IMR-90 (cell line): ENCODE data around the gene SDCCAG8. TPM values are rescaled to one million over a fixed set of nuclear protein-coding genes. Genes with fewer than 3 reads are reported as not detected.

ENCODE experiments used
- ATAC-seq: fragments of 200-7000 bp; cut with Tn5 transposase; 2 replicates; pipeline ENCODE4 v1.9.1; 2020; ENCODE audit warnings: low read depth, mild to moderate bottlenecking, moderate library complexity
- BruUV-seq: library from RNA; stranded (reverse); fragments of 400-500 nt; replicated peaks from 2 replicates; lab custom pipeline; 2021; lab: Mats Ljungman, UMichigan
- CTCF ChIA-PET: fragments of 300-600 bp; formaldehyde crosslinking; extraction: SDS; loops from one replicate; lab custom pipeline; 2021; ENCODE audit warnings: antibody characterized with exemption; lab: Yijun Ruan, JAX
- POLR2A ChIA-PET: fragments of 300-600 bp; sonication (Branson Sonifier 250); formaldehyde crosslinking; loops from one replicate; lab custom pipeline; 2022; ENCODE audit warnings: antibody characterized with exemption; ENCODE audit not compliant: unreplicated experiment; lab: Charles Lee
- DNase-seq: peaks from one replicate; pipeline ENCODE4 v3.0.0; 2013
- H2AFZ ChIP-seq: replicated peaks from 2 replicates; pipeline ENCODE3; 2013; ENCODE audit warnings: low read length, mild to moderate bottlenecking; ENCODE audit not compliant: poor library complexity
- H2AK5ac ChIP-seq: 2 replicates; pipeline ENCODE4 v1.6.1; 2013; ENCODE audit warnings: low read depth, low read length, inconsistent platforms
- H2AK9ac ChIP-seq: replicated peaks from 2 replicates; pipeline ENCODE3; 2013; ENCODE audit warnings: mild to moderate bottlenecking, low read depth, low read length, moderate library complexity; ENCODE audit not compliant: poor library complexity
- H2BK120ac ChIP-seq: 2 replicates; pipeline ENCODE4 v1.6.1; 2013; ENCODE audit warnings: low read depth, low read length, inconsistent platforms
- H2BK15ac ChIP-seq: 3 replicates; pipeline ENCODE4 v1.6.1; 2013; ENCODE audit warnings: low read depth, low read length, inconsistent platforms
- H2BK20ac ChIP-seq: 2 replicates; pipeline ENCODE4 v1.6.1; 2013; ENCODE audit warnings: low read depth, mild to moderate bottlenecking, inconsistent platforms, low read length, moderate library complexity
- H2BK5ac ChIP-seq: 2 replicates; pipeline ENCODE4 v1.6.1; 2013; ENCODE audit warnings: mild to moderate bottlenecking, low read depth, low read length, inconsistent platforms; ENCODE audit not compliant: poor library complexity, severe bottlenecking
- H3K14ac ChIP-seq: replicated peaks from 2 replicates; pipeline ENCODE4 v1.6.1; 2013; ENCODE audit warnings: low read depth, low read length, inconsistent platforms
- H3K18ac ChIP-seq: 2 replicates; pipeline ENCODE4 v1.6.1; 2013; ENCODE audit warnings: low read depth, low read length, control low read depth
- H3K23ac ChIP-seq: 2 replicates; pipeline ENCODE4 v1.6.1; 2013; ENCODE audit warnings: low read depth, low read length, inconsistent platforms
- H3K27ac ChIP-seq: 2 replicates; pipeline ENCODE4 v1.5.1; 2013; ENCODE audit warnings: mild to moderate bottlenecking, control low read depth, low read length; ENCODE audit not compliant: insufficient read depth
- H3K27me3 ChIP-seq: 2 replicates; pipeline ENCODE4 v1.6.1; 2013; ENCODE audit warnings: low read length; ENCODE audit not compliant: control insufficient read depth, insufficient read depth
- H3K36me3 ChIP-seq: 2 replicates; pipeline ENCODE4 v1.6.1; 2013; ENCODE audit warnings: low read length, mixed read lengths; ENCODE audit not compliant: control insufficient read depth, insufficient read depth
- H3K4ac ChIP-seq: 2 replicates; pipeline ENCODE4 v1.6.1; 2013; ENCODE audit warnings: low read depth, low read length, inconsistent platforms
- H3K4me1 ChIP-seq: 2 replicates; pipeline ENCODE4 v1.6.1; 2013; ENCODE audit warnings: low read length, mixed read lengths; ENCODE audit not compliant: control insufficient read depth, insufficient read depth
- H3K4me2 ChIP-seq: 2 replicates; pipeline ENCODE4 v1.6.1; 2013; ENCODE audit warnings: low read depth, mild to moderate bottlenecking, control low read depth, low read length, moderate library complexity
- H3K4me3 ChIP-seq: 2 replicates; pipeline ENCODE4 v1.5.1; 2013; ENCODE audit warnings: low read depth, mild to moderate bottlenecking, control low read depth, low read length, moderate library complexity; ENCODE audit not compliant: insufficient read depth
- H3K56ac ChIP-seq: 2 replicates; pipeline ENCODE4 v1.6.1; 2013; ENCODE audit warnings: low read length, inconsistent platforms; ENCODE audit not compliant: insufficient read depth; ENCODE audit errors: extremely low read depth
- H3K79me1 ChIP-seq, 2 experiments: 2 replicates each; pipeline ENCODE4 v1.6.1; 2013; ENCODE audit warnings: low read length in 2 of 2, inconsistent platforms in 1 of 2, low read depth in 1 of 2
- H3K9ac ChIP-seq: 2 replicates; pipeline ENCODE4 v1.6.1; 2013; ENCODE audit warnings: low read depth, low read length, control low read depth
- H3K9me1 ChIP-seq: 2 replicates; pipeline ENCODE4 v1.6.1; 2013; ENCODE audit warnings: low read length, inconsistent platforms; ENCODE audit not compliant: insufficient read depth
- H3K9me3 ChIP-seq: 2 replicates; pipeline ENCODE4 v1.6.1; 2013; ENCODE audit warnings: low read length; ENCODE audit not compliant: control insufficient read depth, insufficient read depth
- H4K20me1 ChIP-seq: 2 replicates; pipeline ENCODE4 v1.6.1; 2013; ENCODE audit warnings: low read length, inconsistent platforms; ENCODE audit not compliant: insufficient read depth
- H4K5ac ChIP-seq: 2 replicates; pipeline ENCODE4 v1.6.1; 2013; ENCODE audit warnings: mild to moderate bottlenecking, low read depth, low read length, control low read depth
- H4K8ac ChIP-seq, 2 experiments: 2 replicates each; pipeline ENCODE4 v1.6.1; 2013; ENCODE audit warnings: low read depth in 2 of 2, low read length in 2 of 2, control low read depth in 1 of 2, inconsistent platforms in 1 of 2
- H4K91ac ChIP-seq: 2 replicates; pipeline ENCODE4 v1.6.1; 2013; ENCODE audit warnings: low read depth, low read length, inconsistent platforms; ENCODE audit not compliant: insufficient read depth
- BHLHE40 ChIP-seq: fragments of 150-350 bp; IDR thresholded peaks from 2 replicates; pipeline ENCODE4 v1.6.1; 2016; ENCODE audit warnings: mild to moderate bottlenecking, low read depth, low read length
- CHD1 ChIP-seq: IDR thresholded peaks from 2 replicates; pipeline ENCODE4 v1.6.1; 2012; ENCODE audit warnings: low read depth, low read length, improper control_type of control experiment
- CTCF ChIP-seq: conservative IDR thresholded peaks from 2 replicates; pipeline ENCODE4 v1.5.1; 2012; ENCODE audit warnings: mild to moderate bottlenecking, low read depth, low read length, improper control_type of control experiment
- ELK1 ChIP-seq: fragments of 150-350 bp; IDR thresholded peaks from 2 replicates; pipeline ENCODE4 v1.6.1; 2016; ENCODE audit warnings: low read depth, mild to moderate bottlenecking, low read length, moderate library complexity, borderline replicate concordance
- FOS ChIP-seq: fragments of 150-350 bp; IDR thresholded peaks from 2 replicates; pipeline ENCODE4 v1.6.1; 2016; ENCODE audit warnings: low read depth, low read length
- MAFK ChIP-seq: IDR thresholded peaks from 2 replicates; pipeline ENCODE4 v1.6.1; 2012; ENCODE audit warnings: low read depth, low read length, improper control_type of control experiment
- RCOR1 ChIP-seq: IDR thresholded peaks from 2 replicates; pipeline ENCODE4 v1.6.1; 2012; ENCODE audit warnings: mild to moderate bottlenecking, low read length, improper control_type of control experiment; ENCODE audit not compliant: insufficient replicate concordance
- SMC3 ChIP-seq: fragments of 150-350 bp; IDR thresholded peaks from 2 replicates; pipeline ENCODE4 v1.6.1; 2016; ENCODE audit warnings: low read depth, mild to moderate bottlenecking, antibody characterized with exemption, low read length, moderate library complexity
- USF2 ChIP-seq: fragments of 150-350 bp; IDR thresholded peaks from 2 replicates; pipeline ENCODE4 v1.6.1; 2017; ENCODE audit warnings: mild to moderate bottlenecking, antibody characterized with exemption, low read length, low read depth
- WGBS, 2 experiments: methylation state at CpG; one replicate each; pipeline versions ENCODE4 v1.1.5 to v1.1.7; 2013; ENCODE audit warnings: missing lambda C conversion rate in 2 of 2; ENCODE audit not compliant: insufficient read length in 1 of 2; ENCODE audit errors: extremely low coverage in 2 of 2; 5-methylcytosine and 5-hydroxymethylcytosine counted together
- dilution Hi-C: fragments of 300-500 bp; cut with HindIII; formaldehyde crosslinking; loops from one replicate; pipeline ENCODE4 v1.14.3; 2018; ENCODE audit warnings: low sequenced_read_pairs; ENCODE audit not compliant: unreplicated experiment
- in situ Hi-C: fragments of 300-500 bp; cut with MboI; formaldehyde crosslinking; loops from 3 replicates; pipeline ENCODE4 v1.14.3; 2019; ENCODE audit warnings: low sequenced_read_pairs, inconsistent platforms, mixed read lengths
- intact Hi-C: fragments of 100-400 bp; cut with micrococcal nuclease; formaldehyde crosslinking; loops from 2 replicates; pipeline ENCODE4 v1.10.0; 2022
- polyA plus RNA-seq, 3 experiments: library from polyadenylated mRNA; depleted of rRNA; stranded (reverse); fragments of >200 nt; gene quantifications; 2 replicates each; pipeline ENCODE4 v1.2.3, GENCODE V29; 2012; ENCODE audit warnings: low replicate concordance in 1 of 3
- total RNA-seq: library from RNA; depleted of rRNA; stranded (reverse); fragments of >200 nt; gene quantifications from 2 replicates; pipeline ENCODE4 v1.2.3, GENCODE V29; 2012

SDCCAG8 gene
- total and polyA plus RNA-seq, 2 of the 4 experiments (the other 2 are of a cell fraction): 25.2 to 46.8 TPM

- DNase-seq: no peak
Observed at GRCh38 chr1:243431591-243431990, 175.8 kb downstream of the SDCCAG8 start.

More at GRCh38 chr1:243431591-243431990, 175.8 kb downstream of the SDCCAG8 start:
- Histone ChIP-seq H2BK20ac (no peak overlapping the region), H3K9me3 (no peaks in the 10 kb centered on the region), H2BK120ac (no peak overlapping the region), H3K9ac (no peak overlapping the region), H3K79me1 (no peaks in the 10 kb centered on the region), H3K23ac (no peak overlapping the region), H4K20me1 (no peaks in the 10 kb centered on the region), H3K56ac (no peak overlapping the region), H4K8ac (no peak overlapping the region), H3K27ac (no peak overlapping the region), H4K5ac (no peak overlapping the region), H3K14ac (no peak overlapping the region), H3K4me1 (0 out of 2 replicates have a peak, but pooled peaks cover 3% of the 10 kb centered on the region), H3K36me3 (peaks cover 6% of the 10 kb centered on the region), H4K91ac (no peak overlapping the region), H2AK5ac (no peak overlapping the region), H3K9me1 (peaks cover 5% of the 10 kb centered on the region; the same call in 1 of the 2 replicates), H2BK15ac (no peak overlapping the region), H3K27me3 (no peaks in the 10 kb centered on the region), H2AFZ (no peak overlapping the region), H3K4me2 (no peak overlapping the region), H3K4me3 (no peak overlapping the region), H2AK9ac (no peak overlapping the region), H2BK5ac (no peak overlapping the region), H3K18ac (no peak overlapping the region), H3K4ac (no peak overlapping the region)
- no CpG with 5 or more reads among the region's 5 CpGs for WGBS, 2 experiments
- ChIA-PET CTCF (no interaction called here), POLR2A (no interaction called here)
- dilution Hi-C loops: no loop called here
- intact Hi-C loops: no loop called here
- no TSS peak for BruUV-seq
- in situ Hi-C loops: no loop called here
- ATAC-seq: no peak
- TF ChIP-seq MAFK (no peak), USF2 (no peak), CTCF (no peak), ELK1 (no peak), BHLHE40 (no peak), CHD1 (no peak), SMC3 (no peak), RCOR1 (no peak), FOS (no peak)
